NCI-H187 treated with DMSO at 0.1 percent for 48 hours (cell line): Measurements from ENCODE around the gene FAM43A.

Source experiments
- DNase-seq: peaks from one replicate; lab custom pipeline; 2025; lab: John Stamatoyannopoulos, UW

FAM43A gene, protein sequence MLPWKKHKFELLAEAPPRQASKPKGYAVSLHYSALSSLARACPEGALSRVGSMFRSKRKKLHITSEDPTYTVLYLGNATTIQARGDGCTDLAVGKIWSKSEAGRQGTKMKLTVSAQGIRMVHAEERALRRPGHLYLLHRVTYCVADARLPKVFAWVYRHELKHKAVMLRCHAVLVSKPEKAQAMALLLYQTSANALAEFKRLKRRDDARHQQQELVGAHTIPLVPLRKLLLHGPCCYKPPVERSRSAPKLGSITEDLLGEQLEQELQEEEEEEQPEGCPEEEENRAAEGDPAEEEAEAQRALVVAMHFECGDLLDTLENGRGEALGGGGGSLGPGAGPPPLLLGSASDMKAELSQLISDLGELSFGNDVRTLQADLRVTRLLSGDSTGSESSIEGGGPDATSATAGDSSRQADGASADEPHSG

DNA sequence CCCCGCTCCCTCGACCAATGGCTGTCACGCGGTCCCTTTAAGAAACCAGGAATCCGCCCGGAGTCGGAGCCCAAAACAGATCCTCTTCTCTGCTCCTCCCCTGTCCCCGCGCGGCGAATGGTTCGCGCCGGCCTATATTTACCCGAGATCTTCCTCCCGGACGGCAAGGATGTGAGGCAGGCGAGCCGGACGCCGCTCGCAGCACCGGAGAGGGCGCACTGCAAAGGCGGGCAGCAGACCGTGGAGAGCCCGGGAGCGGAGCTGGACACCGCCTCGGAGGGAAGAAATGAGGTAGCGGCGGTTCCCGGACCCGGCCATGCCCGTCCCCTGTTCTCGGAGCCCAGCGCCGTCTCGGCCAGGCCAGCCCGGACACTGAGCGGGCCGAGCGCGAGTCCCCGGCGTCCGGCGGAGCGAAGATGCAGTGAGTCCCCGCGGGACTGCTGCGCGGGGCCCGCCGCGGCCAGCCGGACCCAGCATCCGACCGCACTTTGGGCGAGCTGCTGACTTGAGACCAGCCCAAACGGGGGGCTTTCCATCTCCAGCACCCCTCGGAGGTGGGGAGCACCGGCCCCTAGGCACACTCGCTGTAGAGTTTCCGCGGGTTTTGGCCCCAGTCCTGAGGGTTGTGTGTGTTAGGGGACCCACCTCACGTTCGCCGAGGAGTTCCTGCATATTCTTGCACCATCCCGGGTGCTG, at the start of gene FAM43A:
TSS of gene FAM43A (plus strand) at position 166 of the 696 bp plus-strand sequence. CDS start 944 bp downstream, outside the sequence.
- peak; percentile 61 for DNase-seq

DNA sequence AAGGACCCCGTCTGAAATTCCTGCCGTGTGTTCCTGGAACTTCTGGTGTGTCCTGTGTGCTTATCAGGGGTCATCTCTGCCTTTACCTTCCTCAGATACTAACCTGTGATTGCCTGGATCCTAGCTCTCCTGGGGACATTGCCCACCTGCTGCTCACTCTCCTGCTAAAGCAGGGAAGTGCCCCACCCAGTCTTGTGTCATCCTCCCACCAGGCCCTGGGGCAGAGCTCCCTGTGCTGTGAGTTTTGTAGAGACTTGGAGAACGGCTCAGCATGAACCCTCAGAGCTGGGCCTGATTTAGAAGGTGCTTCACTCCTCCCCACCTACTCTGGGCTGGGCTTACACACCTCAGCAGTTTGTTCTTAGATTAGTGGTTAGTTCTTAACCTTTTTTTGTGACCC, 48.6 kb upstream of the FAM43A start:
- DNase-seq = no peak

DNA sequence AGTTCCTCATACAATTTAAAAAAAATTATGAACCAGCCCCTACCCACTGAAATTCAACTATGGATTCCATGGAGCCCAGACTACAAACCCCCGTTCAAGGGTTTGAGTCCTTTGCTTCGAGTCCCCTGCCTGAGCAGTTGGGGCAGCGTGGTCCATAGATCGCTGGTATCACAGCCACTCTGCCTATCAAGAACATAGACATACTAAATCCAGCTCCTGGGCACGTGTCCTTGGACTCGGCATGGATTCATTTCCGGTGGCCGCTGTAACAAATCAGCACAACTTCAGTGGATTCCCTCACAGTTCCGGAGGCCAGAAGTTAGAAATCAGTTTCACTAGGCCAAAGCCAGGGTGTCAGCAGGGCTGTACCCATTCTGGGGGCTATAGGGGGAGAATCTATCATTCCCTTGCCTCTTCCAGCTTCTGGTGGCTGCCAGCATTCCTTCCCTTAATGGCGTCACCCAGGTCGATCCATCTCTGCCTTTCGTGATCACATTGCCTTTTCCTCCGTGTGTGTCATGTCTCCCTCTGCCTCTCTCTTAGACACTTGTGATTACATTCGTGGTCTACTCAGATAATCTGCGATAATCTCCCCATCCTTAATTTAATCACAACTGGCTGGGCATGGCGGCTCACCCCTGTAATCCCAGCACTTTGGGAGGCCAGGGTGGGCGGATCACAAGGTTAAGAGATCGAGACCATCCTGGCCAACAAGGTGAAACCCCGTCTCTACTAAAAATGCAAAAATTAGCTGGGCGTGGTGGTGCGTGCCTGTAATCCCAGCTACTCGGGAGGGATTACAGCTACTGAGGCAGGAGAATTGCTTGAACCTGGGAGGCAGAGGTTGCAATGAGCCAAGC, 47.9 kb upstream of the FAM43A start:
- DNase-seq = no peak

DNA sequence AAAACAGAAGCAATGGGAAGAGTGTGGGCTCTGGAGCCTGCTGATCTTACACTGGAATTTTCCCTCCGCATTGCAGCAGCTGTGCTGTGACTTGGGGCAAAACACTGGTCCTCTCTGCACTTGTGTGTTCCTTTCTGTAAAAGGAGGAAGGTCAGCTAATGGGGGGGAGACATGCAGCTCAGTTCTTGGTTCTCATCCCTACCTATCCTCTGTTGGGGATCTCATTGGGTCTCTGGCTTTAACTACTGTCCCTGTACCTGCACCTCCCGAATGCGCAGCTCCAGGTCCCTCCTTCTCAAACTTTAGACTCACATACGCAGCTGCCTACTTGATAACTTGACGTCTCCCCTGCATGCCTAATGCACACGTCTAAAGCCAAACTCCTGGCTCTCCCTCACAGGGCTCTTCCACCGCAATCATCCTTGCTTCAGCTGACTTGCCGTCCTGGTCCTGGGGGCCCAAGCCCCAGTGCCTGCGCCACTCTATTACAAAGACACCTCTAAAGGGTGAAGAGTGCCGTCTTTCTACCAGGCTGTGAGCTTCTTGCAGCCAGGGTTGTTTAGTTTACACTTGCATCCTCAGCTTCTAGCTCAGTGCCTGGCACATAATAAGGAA, 46.6 kb upstream of the FAM43A start:
- DNase-seq = no peak

DNA sequence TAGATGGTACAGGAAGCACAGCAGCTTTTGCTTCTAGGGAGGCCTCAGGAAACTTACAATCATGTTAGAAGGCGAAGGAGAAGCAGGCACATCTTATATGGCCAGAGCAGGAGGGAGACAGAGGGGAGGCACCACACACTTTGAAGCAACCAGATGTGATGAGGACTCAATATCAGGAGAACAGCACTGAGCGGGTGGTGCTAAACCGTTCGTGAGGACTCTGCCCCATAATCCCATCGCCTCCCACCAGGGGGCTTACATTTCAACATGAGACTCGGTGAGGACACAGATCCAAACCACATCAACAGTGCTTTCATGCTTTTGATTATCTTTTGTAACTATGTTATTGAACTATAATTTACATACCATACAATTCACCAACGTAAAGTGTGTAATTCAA, 44.9 kb upstream of the FAM43A start:
- DNase-seq = no peak

DNA sequence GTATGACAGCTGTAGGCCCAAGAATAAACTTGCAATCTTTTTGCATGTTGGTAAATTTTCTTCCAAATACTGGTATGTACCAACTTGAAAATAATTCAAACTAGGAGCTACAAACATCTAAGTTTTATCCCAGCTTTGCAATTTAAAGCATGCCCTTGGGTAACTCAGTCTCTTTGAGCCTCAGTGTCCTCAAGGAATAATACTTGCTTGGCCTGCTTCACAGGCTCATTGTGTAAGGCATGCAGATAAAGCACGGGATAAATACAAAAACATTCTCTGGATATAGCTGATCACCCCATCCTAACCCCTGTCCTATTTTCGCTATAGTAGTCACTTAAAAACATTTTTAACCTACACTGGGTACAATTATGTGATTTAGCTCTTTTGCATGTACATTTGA, 42.9 kb upstream of the FAM43A start:
- no peak for DNase-seq

DNA sequence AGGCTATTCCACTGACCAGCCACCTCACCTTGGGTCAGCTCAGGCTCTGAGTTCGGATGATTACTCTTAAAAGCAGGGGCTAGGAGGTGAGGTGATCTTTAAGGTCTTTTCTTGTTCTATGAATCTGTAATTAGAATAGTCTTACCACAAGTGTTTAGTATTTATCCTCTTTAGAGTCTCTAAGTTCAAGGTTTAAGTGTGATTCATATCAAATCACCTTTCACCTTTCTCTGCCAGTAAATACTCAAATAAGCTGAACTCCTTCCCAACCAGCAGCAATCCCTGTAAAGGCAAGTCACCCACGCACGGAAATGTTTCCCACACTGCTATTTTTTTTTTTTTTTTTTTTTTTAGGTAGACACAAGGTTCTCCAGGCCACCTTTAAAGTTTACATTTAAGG, 37.9 kb upstream of the FAM43A start:
- no peak for DNase-seq

DNA sequence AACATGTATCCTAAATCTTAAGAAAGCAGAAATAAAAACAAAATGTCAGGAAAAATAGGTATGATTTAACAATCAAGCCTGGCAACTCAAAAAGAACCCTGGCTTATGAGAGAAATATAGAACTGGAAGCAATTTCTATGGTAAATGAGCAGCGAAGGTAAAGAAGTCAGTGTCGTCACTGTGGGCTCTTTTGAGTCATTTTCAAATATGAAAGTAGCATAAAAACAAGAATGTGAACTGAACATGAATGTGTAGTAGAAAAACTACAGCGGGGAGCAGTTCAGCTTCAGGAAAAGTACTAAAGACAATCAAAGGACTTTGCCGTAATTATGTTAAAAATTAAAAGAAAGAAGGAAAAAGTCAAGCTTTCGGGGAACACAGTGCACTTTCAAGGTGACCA, 31.2 kb upstream of the FAM43A start:
- no peak for DNase-seq

DNA sequence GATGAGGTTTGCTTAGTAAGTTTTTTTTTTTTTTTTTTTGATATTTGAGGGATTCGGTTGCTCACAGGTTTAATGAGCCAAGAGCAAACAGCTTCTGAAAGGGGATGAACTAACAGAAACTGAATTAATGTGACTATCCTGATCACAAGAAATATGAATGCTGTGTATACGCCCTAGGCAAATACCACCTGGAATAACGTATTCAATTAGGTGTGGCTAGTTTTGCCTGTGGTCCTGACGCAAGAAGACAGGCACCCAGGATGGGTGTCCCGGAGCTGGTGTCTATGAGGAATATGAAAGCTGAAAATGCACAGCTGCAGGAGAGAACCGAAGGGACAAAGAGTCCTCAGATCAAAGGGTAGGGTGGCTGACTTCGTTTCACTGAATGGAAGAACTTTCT, 28.2 kb upstream of the FAM43A start:
- no peak for DNase-seq

DNA sequence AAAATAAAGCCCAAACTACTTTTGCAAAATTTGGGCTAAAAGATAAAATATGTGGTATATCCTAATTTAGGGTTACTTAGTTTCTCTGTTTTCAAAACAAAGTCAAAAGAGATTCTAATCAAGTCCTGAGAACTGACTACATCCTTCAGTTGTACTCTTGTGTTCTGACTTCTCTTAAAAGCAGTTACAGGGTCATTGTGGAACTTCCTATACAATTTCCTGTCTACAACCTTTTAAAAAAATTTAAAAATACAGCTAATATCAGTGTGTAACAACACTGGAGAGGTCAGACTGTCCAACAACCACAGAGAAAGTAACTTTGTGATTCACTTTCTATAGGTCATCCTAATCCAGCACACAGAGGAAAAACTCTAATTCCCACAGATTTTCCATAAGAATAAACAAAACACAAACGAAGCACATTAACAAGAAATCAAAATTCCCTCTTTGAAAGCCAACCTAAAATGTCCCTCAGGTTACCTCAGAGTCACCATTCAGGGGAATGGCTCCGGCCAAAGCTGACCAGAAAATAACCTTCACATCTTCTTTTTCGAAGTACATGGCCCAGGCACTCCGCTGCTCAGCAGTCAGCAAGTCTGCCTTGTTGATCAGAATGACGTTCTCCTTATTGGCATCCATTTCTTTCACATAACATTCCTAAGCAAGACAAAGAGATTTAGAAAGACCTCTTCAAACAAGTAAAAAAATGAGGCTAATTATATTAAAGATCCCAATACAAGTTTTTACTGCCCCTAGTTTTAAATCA, 27.0 kb upstream of the FAM43A start:
- no peak for DNase-seq

DNA sequence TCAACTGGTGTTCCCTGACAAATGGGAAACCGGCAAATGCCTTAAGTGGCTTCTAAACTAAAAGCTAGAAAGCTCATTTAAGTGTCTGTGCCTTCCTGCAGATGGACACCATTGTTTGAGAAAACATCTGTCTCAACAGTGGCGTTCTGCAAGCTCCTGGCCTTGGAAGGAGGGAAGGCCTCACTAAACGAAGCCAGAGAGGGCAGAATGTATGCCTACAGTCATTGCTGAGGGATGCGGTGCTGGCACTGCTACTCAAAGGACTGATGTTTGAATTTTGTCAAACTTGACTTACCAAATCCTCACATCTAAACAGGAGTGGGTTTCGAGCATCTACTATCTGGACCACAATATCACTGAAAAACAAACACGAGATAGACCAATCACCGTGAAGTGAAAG, 25.9 kb upstream of the FAM43A start:
- no peak for DNase-seq

DNA sequence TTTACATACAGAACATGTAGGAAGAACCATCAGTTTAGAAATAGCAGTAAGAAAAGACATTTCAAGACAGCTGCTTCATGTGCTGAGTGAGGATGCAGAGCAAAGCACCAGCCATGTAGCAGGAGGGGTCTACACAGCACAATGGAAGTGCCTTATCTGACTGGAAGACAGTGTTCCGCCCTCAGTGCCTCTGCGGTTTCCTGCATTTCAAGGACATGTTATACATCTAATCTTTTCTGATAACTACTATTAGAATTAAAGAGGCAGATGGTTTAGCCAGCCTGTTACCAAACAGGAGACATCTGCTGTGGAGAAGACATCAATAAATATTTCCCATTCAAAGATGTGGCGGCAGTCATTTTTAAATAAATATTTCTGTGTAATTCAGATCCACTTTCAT, 24.3 kb upstream of the FAM43A start:
- no peak for DNase-seq

DNA sequence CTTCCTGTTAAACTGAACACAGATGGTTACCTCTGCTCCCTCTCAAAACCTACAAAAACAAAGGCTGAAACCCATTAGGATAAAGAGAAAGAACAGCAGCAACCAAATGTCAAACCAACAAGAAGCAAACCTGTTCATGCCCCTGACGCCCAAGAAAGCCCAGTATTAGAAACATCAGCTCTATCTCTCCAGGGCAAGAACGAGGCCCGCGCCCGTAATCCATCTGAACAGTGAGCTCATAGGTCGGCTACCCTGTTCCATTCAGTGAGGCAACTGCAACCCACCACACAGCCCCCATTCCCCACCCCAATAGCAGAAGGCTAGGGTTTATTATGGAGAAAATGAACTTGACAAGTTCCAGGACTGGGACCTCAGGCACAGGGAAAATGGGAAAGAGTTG, 23.7 kb upstream of the FAM43A start:
- no peak for DNase-seq

DNA sequence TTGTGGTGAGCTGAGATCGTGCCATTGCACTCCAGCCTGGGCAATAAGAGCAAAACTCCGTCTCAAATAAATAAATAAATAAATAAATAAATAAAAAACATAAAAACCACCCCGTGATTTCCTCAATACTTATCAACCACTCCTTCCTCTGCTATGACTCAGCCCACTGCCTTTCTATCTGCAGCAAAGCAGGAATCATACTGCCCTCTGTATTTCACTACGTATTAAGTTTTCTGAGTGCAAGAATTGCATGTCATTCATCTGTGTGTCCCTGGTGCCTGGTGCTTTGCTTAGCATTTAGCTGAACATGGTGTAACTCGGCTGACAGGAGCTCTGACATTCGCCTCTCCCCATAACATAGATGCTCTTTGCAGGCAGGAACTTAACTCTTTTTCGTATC, 20.8 kb upstream of the FAM43A start:
- no peak for DNase-seq

DNA sequence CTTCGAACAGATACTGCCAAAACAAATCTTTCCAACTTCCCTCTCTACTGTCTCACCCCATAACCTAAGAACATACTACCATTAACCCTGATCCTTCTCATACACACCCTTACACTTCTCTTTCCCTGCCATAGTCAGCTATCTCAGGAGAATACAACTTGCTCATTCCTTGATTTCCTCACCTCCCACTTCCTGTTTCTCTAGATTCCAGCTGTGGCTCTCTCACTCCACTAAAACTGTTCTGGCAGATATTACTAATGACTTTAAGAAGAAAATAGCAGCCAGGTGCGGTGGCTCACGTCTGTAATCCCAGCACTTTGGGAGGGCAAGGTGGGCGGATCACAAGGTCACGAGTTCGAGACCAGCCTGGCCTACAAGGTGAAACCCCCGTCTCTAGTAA, 18.3 kb upstream of the FAM43A start:
- DNase-seq = no peak

DNA sequence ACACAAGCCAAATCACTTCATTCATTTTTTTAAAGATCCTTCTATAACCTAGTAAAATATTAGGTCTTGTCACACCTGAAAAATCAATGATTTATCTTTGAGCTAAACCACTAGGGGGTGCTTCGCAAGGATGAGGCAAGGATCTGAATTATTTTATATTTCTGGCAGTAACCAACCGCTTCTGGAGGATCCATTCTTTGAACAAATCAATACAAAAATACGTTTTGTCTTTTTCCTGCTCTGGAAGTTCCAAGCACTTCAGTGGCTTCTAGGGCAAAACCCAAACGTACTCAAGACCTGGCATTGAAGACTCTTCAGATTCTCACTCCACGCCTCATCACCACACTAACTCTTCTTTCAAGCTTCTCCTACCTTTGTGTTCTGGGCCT, 14.2 kb upstream of the FAM43A start:
- DNase-seq = no peak

DNA sequence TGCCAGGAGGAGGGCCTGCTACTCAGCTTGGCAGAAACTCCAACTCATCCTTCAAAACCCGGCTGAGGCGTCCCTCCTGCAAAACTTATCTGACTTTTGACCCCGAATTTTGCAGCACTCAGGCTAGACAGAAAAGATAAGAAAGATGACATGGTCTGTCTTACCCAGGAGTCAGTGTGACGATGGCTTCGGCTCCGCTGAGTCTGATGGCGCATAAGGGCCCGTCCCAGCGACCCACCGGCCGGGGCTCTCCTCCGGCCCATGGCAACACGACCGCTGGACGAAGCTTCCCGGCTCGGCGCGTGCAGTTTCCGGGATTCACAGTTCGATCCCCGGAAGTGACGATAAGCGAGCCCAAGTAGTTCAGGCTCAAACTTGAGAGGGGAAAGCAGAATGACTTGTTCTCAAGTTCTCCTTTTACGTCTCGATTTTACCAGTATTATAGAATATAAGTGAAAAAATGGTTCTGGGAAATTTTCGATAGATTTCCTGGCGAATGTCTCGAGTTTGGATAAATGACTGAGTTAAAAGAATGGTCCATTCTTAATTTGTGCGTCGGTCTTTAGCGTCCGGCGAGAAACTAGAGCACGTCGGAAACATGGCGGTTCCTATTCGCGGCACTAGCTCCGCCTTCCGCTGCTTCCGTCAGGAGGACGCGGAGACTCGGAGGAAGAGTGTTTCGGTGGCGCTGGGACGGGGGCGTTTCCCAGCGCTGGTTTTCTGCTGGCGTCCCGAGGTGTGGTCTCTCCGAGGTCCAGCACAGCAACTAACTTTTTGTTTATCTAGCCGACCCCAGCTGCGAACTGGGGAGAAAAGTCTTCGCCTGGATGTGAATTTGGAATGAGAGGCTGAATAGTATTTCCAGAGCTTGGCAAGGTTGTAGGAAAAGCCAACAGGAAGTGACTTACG, 13.5 kb upstream of the FAM43A start, which contains the start of gene LSG1:
TSS of gene LSG1 (minus strand) at position 292 of the 909 bp plus-strand sequence. CDS start at position 263, 29 bp downstream.
- peak; percentile 85 for DNase-seq

DNA sequence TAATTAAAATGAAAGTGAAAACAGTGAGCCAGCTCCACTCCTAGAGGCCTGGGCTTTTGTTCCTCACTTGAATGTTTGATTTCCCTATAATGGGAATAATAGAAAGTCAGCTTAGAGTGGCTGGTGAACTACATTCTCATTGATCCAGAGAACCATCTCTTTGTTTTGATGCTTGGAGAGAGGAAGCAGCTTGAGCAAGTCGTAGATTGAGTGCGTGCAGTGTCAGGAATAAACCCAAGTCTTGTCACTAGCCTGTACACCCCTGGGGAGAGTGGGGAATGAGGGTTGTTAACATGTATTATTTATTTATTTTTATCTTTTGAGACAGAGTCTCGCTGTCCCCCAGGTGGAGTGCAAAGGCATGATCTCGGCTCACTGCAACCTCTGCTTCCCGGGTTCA, 12.8 kb upstream of the FAM43A start:
- DNase-seq = no peak

DNA sequence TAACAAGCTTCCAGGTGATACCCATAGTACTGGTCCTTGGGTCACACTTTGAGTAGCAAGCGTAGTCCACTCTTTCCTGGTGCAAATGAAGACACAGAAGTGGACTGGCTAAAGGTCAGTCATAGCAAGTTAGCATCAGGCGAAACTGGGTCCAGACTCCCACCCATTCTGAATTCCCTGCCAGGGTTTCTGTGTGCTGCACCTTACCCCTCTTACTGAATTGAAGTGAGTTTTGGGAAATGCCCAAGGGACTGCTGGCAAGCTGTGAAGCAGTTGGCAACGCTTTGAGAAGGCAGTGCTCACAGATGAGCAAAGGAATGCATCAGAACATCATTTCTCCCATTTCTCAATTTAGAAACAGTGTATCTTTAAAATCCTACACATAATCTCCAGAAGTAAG, 11.9 kb upstream of the FAM43A start:
- DNase-seq = no peak

DNA sequence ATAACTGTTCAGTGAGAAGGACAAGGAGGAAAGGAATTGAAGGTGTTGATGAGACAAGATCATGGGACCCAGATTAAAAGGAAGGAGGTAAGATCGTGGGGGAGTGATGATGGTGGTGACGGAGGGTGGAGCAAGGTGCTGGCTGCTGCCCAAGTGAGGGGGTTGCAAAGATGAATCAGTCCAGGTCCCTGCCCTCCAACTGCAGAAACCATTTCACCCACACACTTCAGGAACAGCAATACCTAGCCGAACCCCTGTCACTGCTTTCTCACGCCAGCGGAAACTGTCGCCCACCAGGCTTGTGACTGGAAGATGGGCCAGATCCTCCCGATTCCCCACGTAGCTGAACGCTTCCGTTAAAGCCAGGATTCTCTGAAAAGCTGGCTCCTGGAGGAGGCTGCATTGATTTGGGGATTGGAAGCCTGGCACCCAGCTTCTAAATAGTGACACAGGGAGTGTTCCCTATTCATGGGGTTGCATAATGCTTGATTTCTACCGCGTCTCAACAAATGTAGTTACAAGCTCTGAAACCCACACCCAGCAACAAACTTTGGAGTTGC, 10.5 kb upstream of the FAM43A start:
- DNase-seq = no peak
